OCI-LY3 (cell line): Measurements from ENCODE around the gene AFTPH.
A peak's percentile ranks its signal among the peaks of the same experiment; 100 is the strongest.

Source experiments
- CTCF ChIP-seq: fragments of 200-600, 300-600 bp; sonication (generic); IDR thresholded peaks from 2 replicates; pipeline ENCODE4 v1.5.1; 2014; ENCODE audit warnings: antibody characterized with exemption, low read length, low read depth
- EZH2phosphoT487 ChIP-seq: fragments of 200-600 bp; shearing (Covaris generic); IDR thresholded peaks from 2 replicates; pipeline ENCODE4 v1.6.1; 2018; ENCODE audit warnings: antibody characterized with exemption, mixed run types, low read depth

GRCh38 chr2:64625299-64626145, 101.4 kb downstream of the AFTPH start:
- no peak for TF ChIP-seq EZH2phosphoT487
- TF ChIP-seq CTCF, result peak; percentile 23; the same call in 1 of the 2 replicates
